Activated CD4-positive, alpha-beta T cell treated with anti-CD3 and anti-CD28 coated beads for 36 hours (primary cell): Measurements from ENCODE around the gene VPS29. TPM values are rescaled to one million over a fixed set of nuclear protein-coding genes. Genes with fewer than 3 reads are reported as not detected.
A peak's percentile ranks its signal among the peaks of the same experiment; 100 is the strongest.
"Not testable (repeated sequence)": the region's sequence is repeated elsewhere in the genome, so short reads cannot be mapped to it uniquely, and the experiment has no call there.

Experiments used
- ATAC-seq: fragments of 200-7000 bp; cut with Tn5 transposase; one replicate; pipeline ENCODE4 v1.10.0; 2021; ENCODE audit warnings: mild to moderate bottlenecking, moderate library complexity
- CTCF ChIA-PET: fragments of 350-600 bp; sonication (Branson Sonifier 250); formaldehyde crosslinking; loops from one replicate; lab custom pipeline; 2021; ENCODE audit warnings: antibody characterized with exemption; lab: Charles Lee
- POLR2A ChIA-PET: fragments of 350-600 bp; sonication (Branson Sonifier 250); formaldehyde crosslinking; loops from one replicate; lab custom pipeline; 2021; ENCODE audit warnings: antibody characterized with exemption, inconsistent platforms; lab: Charles Lee
- DNase-seq: peaks from one replicate; pipeline ENCODE4 v3.0.0-alpha.2; 2020
- H3K27ac Mint-ChIP-seq: one replicate; pipeline ENCODE4 v1.8.0; 2021; ENCODE audit warnings: mixed read lengths
- H3K27me3 Mint-ChIP-seq: one replicate; pipeline ENCODE4 v1.8.0; 2021; ENCODE audit warnings: mixed read lengths
- H3K36me3 Mint-ChIP-seq: one replicate; pipeline ENCODE4 v1.8.0; 2021; ENCODE audit warnings: low read depth, mixed read lengths
- H3K4me1 Mint-ChIP-seq: one replicate; pipeline ENCODE4 v1.8.0; 2021; ENCODE audit warnings: mixed read lengths
- H3K4me3 Mint-ChIP-seq: one replicate; pipeline ENCODE4 v1.8.0; 2021; ENCODE audit warnings: mild to moderate bottlenecking, moderate library complexity, mixed read lengths
- H3K9me3 Mint-ChIP-seq: one replicate; pipeline ENCODE4 v1.8.0; 2021; ENCODE audit warnings: low read depth, mixed read lengths
- intact Hi-C, 2 experiments: fragments of 100-400 bp; cut with DNase I in 1 of 2; cut with micrococcal nuclease in 1 of 2; formaldehyde crosslinking; loops; one replicate each; pipeline versions ENCODE4 v1.14.2 to v1.15.1; 2022 to 2024; cut with DNase I, micrococcal nuclease
- total RNA-seq, 2 experiments: library from RNA; stranded (reverse); gene quantifications; one replicate each; pipeline ENCODE4 v1.2.3, GENCODE V29; 2021

VPS29 gene
- total RNA-seq, result 100 to 1,000 TPM in 1 of 2 experiments, 10 to 100 TPM in 1; 84.4 to 103 TPM

GRCh38 chr12:110501752-110502738 lies at the start of gene VPS29, which contains the start of gene RAD9B:
VPS29 (minus strand) TSS chr12:110502111; CDS start chr12:110502051, 60 bp downstream.
RAD9B (plus strand) TSS chr12:110502331; CDS start chr12:110502338, 7 bp downstream.
- Mint-ChIP-seq H3K27me3 (no peaks in the 10 kb centered on the region), H3K27ac (peak within 1 kb of the TSS; percentile 94)
- POLR2A ChIA-PET, result interaction anchor here (0.5 to 2.4 kb wide), 13 partner anchors 19 to 503 kb away, joined by 3 to 26 read pairs (median 5); partner anchors contain the start of genes ANKRD13A, ARPC3, FAM216A and GPN3

GRCh38 chr12:110550981-110551380 lies 49.1 kb upstream of the VPS29 start:
- H3K4me3 Mint-ChIP-seq, result no peak overlapping the region
- CTCF ChIA-PET, result interaction anchor here (0.9 to 11.6 kb wide), 4 partner anchors 9 to 51 kb away, joined by 3 to 202 read pairs (median 5); no protein-coding TSS in a partner anchor
- H3K36me3 Mint-ChIP-seq, result peaks cover 39% of the 10 kb centered on the region
- no peak for ATAC-seq
- POLR2A ChIA-PET, result no interaction called here
- H3K27me3 Mint-ChIP-seq, result no peaks in the 10 kb centered on the region
- DNase-seq, result no peak
- no peak overlapping the region for H3K27ac Mint-ChIP-seq
- H3K9me3 Mint-ChIP-seq, result no peaks in the 10 kb centered on the region
- peaks cover 42% of the 10 kb centered on the region for H3K4me1 Mint-ChIP-seq
- intact Hi-C loops, result loop anchor here in 1 of 2 experiments (5.0 kb wide), 1 partner anchor 39 kb away; no protein-coding TSS in a partner anchor

More at GRCh38 chr12:110501752-110502738, at the start of gene VPS29, which contains the start of gene RAD9B:
- H3K4me3 Mint-ChIP-seq, result peak within 1 kb of the TSS; percentile 95
- H3K36me3 Mint-ChIP-seq, result peaks cover 31% of the 10 kb centered on the region
- ATAC-seq (peak; percentile 97), DNase-seq (peak; percentile 100)
- CTCF ChIA-PET, result interaction anchor here (0.6 to 20.0 kb wide), 7 partner anchors 11 to 295 kb away, joined by 3 to 240 read pairs (median 4); partner anchors contain the start of genes FAM216A and GPN3
- intact Hi-C loops, result loop anchor here (1.0 to 10.0 kb wide), 14 partner anchors 34 to 903 kb away; partner anchors contain the start of genes ARPC3 (in 2 of the 2), FAM216A (in 2 of the 2), GPN3 (in 2 of the 2) and PPP1CC (in 2 of the 2)
- H3K4me1 Mint-ChIP-seq, result peaks cover 28% of the 10 kb centered on the region
- peaks cover 4% of the 10 kb centered on the region for H3K9me3 Mint-ChIP-seq

GRCh38 chr12:110549716-110550115 lies 47.8 kb upstream of the VPS29 start:
- ChIA-PET CTCF (interaction anchor here (0.7 to 11.6 kb wide), 9 partner anchors 10 to 172 kb away, joined by 3 to 202 read pairs (median 3); partner anchors contain the start of genes FAM216A and TCTN1), POLR2A (interaction anchor here (0.6 kb wide), 1 partner anchor 1066 kb away, joined by 5 read pairs; no protein-coding TSS in a partner anchor)
- Mint-ChIP-seq H3K4me3 (no peak overlapping the region), H3K27ac (no peak overlapping the region), H3K9me3 (no peaks in the 10 kb centered on the region), H3K27me3 (no peaks in the 10 kb centered on the region), H3K36me3 (peaks cover 47% of the 10 kb centered on the region), H3K4me1 (peaks cover 41% of the 10 kb centered on the region)
- ATAC-seq (no peak), DNase-seq (no peak)
- intact Hi-C loops, result loop anchor here (5.0 to 10.0 kb wide), 2 partner anchors 37 to 275 kb away; no protein-coding TSS in a partner anchor

GRCh38 chr12:110548678-110549077 lies 46.8 kb upstream of the VPS29 start:
- ChIA-PET CTCF (interaction anchor here (0.7 to 11.6 kb wide), 11 partner anchors 10 to 98 kb away, joined by 3 to 202 read pairs (median 5); partner anchors contain the start of genes FAM216A and TCTN1), POLR2A (interaction anchor here (0.7 kb wide), 1 partner anchor 228 kb away, joined by 7 read pairs; no protein-coding TSS in a partner anchor)
- intact Hi-C loops, result loop anchor here in 1 of 2 experiments (10.0 kb wide), 1 partner anchor 276 kb away; no protein-coding TSS in a partner anchor
- no peaks in the 10 kb centered on the region for H3K27me3 Mint-ChIP-seq
- H3K36me3 Mint-ChIP-seq, result peaks cover 53% of the 10 kb centered on the region
- peaks cover 42% of the 10 kb centered on the region for H3K4me1 Mint-ChIP-seq
- DNase-seq (no peak), ATAC-seq (no peak)
- no peak overlapping the region for H3K27ac Mint-ChIP-seq
- no peak overlapping the region for H3K4me3 Mint-ChIP-seq
- no peaks in the 10 kb centered on the region for H3K9me3 Mint-ChIP-seq

GRCh38 chr12:110547090-110547489 lies 45.2 kb upstream of the VPS29 start:
- Mint-ChIP-seq H3K36me3 (peaks cover 62% of the 10 kb centered on the region), H3K4me3 (no peak overlapping the region), H3K4me1 (peaks cover 51% of the 10 kb centered on the region), H3K27ac (no peak overlapping the region), H3K9me3 (no peaks in the 10 kb centered on the region), H3K27me3 (no peaks in the 10 kb centered on the region)
- ChIA-PET CTCF (interaction anchor here (11.6 kb wide), 1 partner anchor 55 kb away, joined by 202 read pairs; no protein-coding TSS in a partner anchor), POLR2A (interaction anchor here (1.0 kb wide), 1 partner anchor 79 kb away, joined by 3 read pairs; the partner anchor contains the start of gene GPN3)
- DNase-seq, result no peak
- intact Hi-C loops, result loop anchor here in 1 of 2 experiments (10.0 kb wide), 1 partner anchor 278 kb away; no protein-coding TSS in a partner anchor
- ATAC-seq, result no peak

- peak overlapping the region; percentile 3 for H3K27ac Mint-ChIP-seq
- H3K36me3 Mint-ChIP-seq, result peaks cover 58% of the 10 kb centered on the region
- peaks cover 47% of the 10 kb centered on the region for H3K4me1 Mint-ChIP-seq
These were observed 44.4 kb upstream of the VPS29 start for GRCh38 chr12:110546339-110546738.

GRCh38 chr12:110545812-110546211 lies 43.9 kb upstream of the VPS29 start:
- CTCF ChIA-PET, result interaction anchor here (3.1 to 11.6 kb wide), 2 partner anchors 56 kb away, joined by 17 to 202 read pairs; no protein-coding TSS in a partner anchor
- H3K27me3 Mint-ChIP-seq, result no peaks in the 10 kb centered on the region
- ATAC-seq, result no peak
- POLR2A ChIA-PET, result no interaction called here
- DNase-seq, result no peak
- H3K4me3 Mint-ChIP-seq, result no peak overlapping the region
- intact Hi-C loops, result loop anchor here in 1 of 2 experiments (10.0 kb wide), 1 partner anchor 279 kb away; no protein-coding TSS in a partner anchor
- peaks cover 47% of the 10 kb centered on the region for H3K4me1 Mint-ChIP-seq
- peaks cover 54% of the 10 kb centered on the region for H3K36me3 Mint-ChIP-seq
- H3K9me3 Mint-ChIP-seq, result no peaks in the 10 kb centered on the region
- peak overlapping the region; percentile 3 for H3K27ac Mint-ChIP-seq

More at GRCh38 chr12:110546339-110546738, 44.4 kb upstream of the VPS29 start:
- ATAC-seq (no peak), DNase-seq (no peak)
- Mint-ChIP-seq H3K9me3 (no peaks in the 10 kb centered on the region), H3K4me3 (no peak overlapping the region), H3K27me3 (no peaks in the 10 kb centered on the region)
- intact Hi-C loops, result loop anchor here in 1 of 2 experiments (10.0 kb wide), 1 partner anchor 278 kb away; no protein-coding TSS in a partner anchor
- ChIA-PET CTCF (interaction anchor here (11.6 kb wide), 1 partner anchor 56 kb away, joined by 202 read pairs; no protein-coding TSS in a partner anchor), POLR2A (no interaction called here)

- H3K4me3 Mint-ChIP-seq, H3K27ac Mint-ChIP-seq, POLR2A ChIA-PET, ATAC-seq, H3K27me3 Mint-ChIP-seq, DNase-seq, H3K9me3 Mint-ChIP-seq: not testable (repeated sequence)
- intact Hi-C loops, result loop anchor here in 1 of 2 experiments (10.0 kb wide), 1 partner anchor 280 kb away; no protein-coding TSS in a partner anchor
- peaks cover 47% of the 10 kb centered on the region for H3K4me1 Mint-ChIP-seq
- CTCF ChIA-PET, result interaction anchor here (3.1 kb wide), 1 partner anchor 56 kb away, joined by 17 read pairs; no protein-coding TSS in a partner anchor
- H3K36me3 Mint-ChIP-seq, result peaks cover 50% of the 10 kb centered on the region
These were observed 43.3 kb upstream of the VPS29 start for GRCh38 chr12:110545259-110545658.

- H3K27ac Mint-ChIP-seq, result no peak overlapping the region
- H3K9me3 Mint-ChIP-seq, result no peaks in the 10 kb centered on the region
- CTCF ChIA-PET, result interaction anchor here (0.5 to 3.1 kb wide), 12 partner anchors 8 to 119 kb away, joined by 3 to 17 read pairs (median 4); partner anchors contain the start of gene ARPC3
- H3K36me3 Mint-ChIP-seq, result peaks cover 51% of the 10 kb centered on the region
- no peaks in the 10 kb centered on the region for H3K27me3 Mint-ChIP-seq
- H3K4me1 Mint-ChIP-seq, result peaks cover 50% of the 10 kb centered on the region
- H3K4me3 Mint-ChIP-seq, result no peak overlapping the region
- no peak for ATAC-seq
- DNase-seq, result no peak
- POLR2A ChIA-PET, result no interaction called here
- intact Hi-C loops, result loop anchor here in 1 of 2 experiments (10.0 kb wide), 1 partner anchor 281 kb away; no protein-coding TSS in a partner anchor
These were observed 42.1 kb upstream of the VPS29 start for GRCh38 chr12:110543965-110544364.
